Measurements from ENCODE around the gene CLEC3B. TPM values are rescaled to one million over a fixed set of nuclear protein-coding genes. Genes with fewer than 3 reads are reported as not detected.

Gene CLEC3B
- total RNA-seq, 1 donor from 2014 or later: 50.3 TPM

- Mint-ChIP-seq H3K9me3 (ENCODE audit: low read depth) (no peaks in the 10 kb centered on the region), H3K4me3 (ENCODE audit: unreplicated experiment) (no peak overlapping the region), H3K36me3 (ENCODE audit: low read depth) (peaks cover 13% of the 10 kb centered on the region), H3K27ac (ENCODE audit: unreplicated experiment) (no peak overlapping the region), H3K4me1 (ENCODE audit: low read depth) (peaks cover 36% of the 10 kb centered on the region), H3K27me3 (ENCODE audit: low read depth) (no peaks in the 10 kb centered on the region)
- TF ChIP-seq CTCF (IDR thresholded peaks at IDR 0.05): no peak
- no peak for DNase-seq (ENCODE audit: low spot score)
Observed at GRCh38 chr3:44989636-44990373, 36.3 kb upstream of the CLEC3B start.

DNA sequence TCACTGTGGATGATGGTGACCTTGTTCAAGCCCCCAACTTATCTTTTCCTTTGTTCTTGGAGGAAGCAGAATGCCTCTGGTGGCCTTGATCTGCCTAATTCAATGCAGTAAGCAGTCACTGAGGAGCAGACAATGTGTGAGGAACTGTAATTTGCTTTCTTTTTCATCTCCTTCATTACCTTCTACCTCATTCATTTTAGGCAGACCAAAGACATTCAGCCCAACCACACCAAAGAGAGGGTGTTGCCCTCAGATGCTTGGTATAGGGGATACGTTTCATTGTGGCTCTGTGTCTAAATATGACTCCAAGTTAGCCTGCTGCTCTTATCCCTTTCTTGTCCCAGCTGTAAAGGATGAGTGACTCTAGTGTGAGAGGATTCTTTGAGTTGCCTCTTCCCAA lies 34.8 kb upstream of the CLEC3B start:
- Mint-ChIP-seq H3K27me3 (ENCODE audit: low read depth) (no peaks in the 10 kb centered on the region), H3K9me3 (ENCODE audit: low read depth) (no peaks in the 10 kb centered on the region), H3K36me3 (ENCODE audit: low read depth) (peaks cover 13% of the 10 kb centered on the region), H3K4me3 (ENCODE audit: unreplicated experiment) (no peak overlapping the region), H3K27ac (ENCODE audit: unreplicated experiment) (no peak overlapping the region), H3K4me1 (ENCODE audit: low read depth) (peaks cover 50% of the 10 kb centered on the region)
- no peak for DNase-seq (ENCODE audit: low spot score)
- TF ChIP-seq CTCF (IDR thresholded peaks at IDR 0.05): no peak

DNA sequence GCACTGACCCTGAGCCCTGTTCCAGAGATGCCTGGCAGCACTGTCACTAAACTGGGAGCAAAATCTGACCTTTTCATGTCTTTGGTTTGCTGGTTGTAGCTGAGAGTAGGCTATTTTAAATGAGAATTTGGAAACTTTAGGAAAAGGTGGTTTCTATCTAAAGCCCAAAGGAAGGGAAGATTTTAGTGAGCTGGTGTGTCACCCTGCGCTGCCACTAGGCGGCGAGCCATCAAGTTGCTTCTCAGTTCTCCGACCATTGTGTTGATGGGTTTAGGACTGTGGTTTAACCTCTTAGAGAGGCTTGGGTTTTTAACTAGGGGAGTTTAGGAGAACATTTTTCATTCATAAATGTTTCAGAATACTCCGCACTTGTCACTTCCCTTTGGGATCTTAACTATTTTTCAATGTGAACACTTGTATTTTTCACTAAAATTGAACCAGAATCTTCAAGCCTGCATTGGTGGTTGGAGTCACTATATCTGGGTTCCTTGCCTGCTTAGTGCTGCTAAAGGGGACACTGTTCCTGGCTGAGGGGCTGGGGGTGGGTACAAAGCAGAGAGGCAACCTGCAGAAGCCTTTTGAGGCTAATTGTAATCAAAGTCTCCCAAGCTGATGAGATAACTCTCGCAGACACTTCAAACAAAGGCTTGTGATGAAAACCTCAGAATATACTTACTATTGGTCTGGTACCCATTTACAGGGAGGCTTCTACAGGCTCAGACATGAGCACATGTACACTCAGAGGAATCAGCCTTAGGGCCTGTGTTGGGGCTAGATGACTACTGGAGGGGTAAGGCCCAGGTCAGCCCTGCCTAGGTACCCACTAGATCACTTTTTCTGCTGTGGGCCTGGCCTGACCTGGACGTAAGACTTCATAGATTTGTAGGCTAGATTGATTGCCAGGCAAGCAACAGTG lies 33.3 kb upstream of the CLEC3B start:
- Mint-ChIP-seq H3K36me3 (ENCODE audit: low read depth) (peaks cover 18% of the 10 kb centered on the region), H3K27ac (ENCODE audit: unreplicated experiment) (peak overlapping the region; percentile 28), H3K9me3 (ENCODE audit: low read depth) (no peaks in the 10 kb centered on the region), H3K27me3 (ENCODE audit: low read depth) (no peaks in the 10 kb centered on the region), H3K4me1 (ENCODE audit: low read depth) (peaks cover 48% of the 10 kb centered on the region), H3K4me3 (ENCODE audit: unreplicated experiment) (no peak overlapping the region)
- no peak for DNase-seq (ENCODE audit: low spot score)
- peak; percentile 81 for TF ChIP-seq CTCF (IDR thresholded peaks at IDR 0.05)

- peaks cover 18% of the 10 kb centered on the region for H3K36me3 Mint-ChIP-seq (ENCODE audit: low read depth)
- peak overlapping the region; percentile 20 for H3K27ac Mint-ChIP-seq (ENCODE audit: unreplicated experiment)
- no peak for DNase-seq (ENCODE audit: low spot score)
- TF ChIP-seq CTCF (IDR thresholded peaks at IDR 0.05): no peak
- peaks cover 43% of the 10 kb centered on the region for H3K4me1 Mint-ChIP-seq (ENCODE audit: low read depth)
- no peaks in the 10 kb centered on the region for H3K9me3 Mint-ChIP-seq (ENCODE audit: low read depth)
- H3K4me3 Mint-ChIP-seq (ENCODE audit: unreplicated experiment): no peak overlapping the region
- H3K27me3 Mint-ChIP-seq (ENCODE audit: low read depth): no peaks in the 10 kb centered on the region
Observed at GRCh38 chr3:44993471-44994205, 32.5 kb upstream of the CLEC3B start.

Data from chondrocyte (in vitro differentiated cells).